ENCODE data around the gene SNX20. TPM values are rescaled to one million over a fixed set of nuclear protein-coding genes. Genes with fewer than 3 reads are reported as not detected.

SNX20 gene
- total and polyA plus RNA-seq, 2 of the 13 experiments (the other 11 are each of a cell fraction or from before 2014, with no cell fraction given) = not detected

DNA sequence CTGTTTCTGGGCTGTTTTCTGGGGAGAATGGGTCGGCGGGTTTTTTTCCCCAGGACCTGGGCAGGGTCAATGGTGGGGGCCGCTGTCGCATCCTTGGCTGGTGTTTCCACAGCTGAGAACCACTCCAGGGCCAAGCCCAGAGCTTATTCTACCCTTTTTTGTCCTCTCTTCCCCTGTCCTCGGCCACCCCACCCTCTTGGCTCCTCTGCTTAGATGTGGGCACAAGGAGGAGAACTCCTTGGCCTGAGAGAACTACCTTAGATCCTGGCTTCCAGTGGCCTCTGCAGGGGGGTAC, 16.3 kb upstream of the SNX20 start:
- no peak overlapping the region for H3K9ac ChIP-seq (ENCODE audit: insufficient read depth, low read depth, low read length)
- TF ChIP-seq HOMEZ (CRISPR knock-in tag; IDR thresholded peaks at IDR 0.05; ENCODE audit: low read depth) = no peak
- TF ChIP-seq SIN3A (IDR thresholded peaks at IDR 0.05; ENCODE audit: borderline replicate concordance, low read depth, low read length) = no peak
- TF ChIP-seq FOXO1 (CRISPR knock-in tag; IDR thresholded peaks at IDR 0.05) = no peak
- TF ChIP-seq ZNF382 (CRISPR knock-in tag; IDR thresholded peaks at IDR 0.05; ENCODE audit: borderline replicate concordance) = no peak
- TF ChIP-seq MYC (CRISPR knock-in tag; IDR thresholded peaks at IDR 0.05; ENCODE audit: borderline replicate concordance) = 0 out of 2 replicates have a peak, but pooled peaks have one; percentile 9
- TF ChIP-seq, protein P1, sequence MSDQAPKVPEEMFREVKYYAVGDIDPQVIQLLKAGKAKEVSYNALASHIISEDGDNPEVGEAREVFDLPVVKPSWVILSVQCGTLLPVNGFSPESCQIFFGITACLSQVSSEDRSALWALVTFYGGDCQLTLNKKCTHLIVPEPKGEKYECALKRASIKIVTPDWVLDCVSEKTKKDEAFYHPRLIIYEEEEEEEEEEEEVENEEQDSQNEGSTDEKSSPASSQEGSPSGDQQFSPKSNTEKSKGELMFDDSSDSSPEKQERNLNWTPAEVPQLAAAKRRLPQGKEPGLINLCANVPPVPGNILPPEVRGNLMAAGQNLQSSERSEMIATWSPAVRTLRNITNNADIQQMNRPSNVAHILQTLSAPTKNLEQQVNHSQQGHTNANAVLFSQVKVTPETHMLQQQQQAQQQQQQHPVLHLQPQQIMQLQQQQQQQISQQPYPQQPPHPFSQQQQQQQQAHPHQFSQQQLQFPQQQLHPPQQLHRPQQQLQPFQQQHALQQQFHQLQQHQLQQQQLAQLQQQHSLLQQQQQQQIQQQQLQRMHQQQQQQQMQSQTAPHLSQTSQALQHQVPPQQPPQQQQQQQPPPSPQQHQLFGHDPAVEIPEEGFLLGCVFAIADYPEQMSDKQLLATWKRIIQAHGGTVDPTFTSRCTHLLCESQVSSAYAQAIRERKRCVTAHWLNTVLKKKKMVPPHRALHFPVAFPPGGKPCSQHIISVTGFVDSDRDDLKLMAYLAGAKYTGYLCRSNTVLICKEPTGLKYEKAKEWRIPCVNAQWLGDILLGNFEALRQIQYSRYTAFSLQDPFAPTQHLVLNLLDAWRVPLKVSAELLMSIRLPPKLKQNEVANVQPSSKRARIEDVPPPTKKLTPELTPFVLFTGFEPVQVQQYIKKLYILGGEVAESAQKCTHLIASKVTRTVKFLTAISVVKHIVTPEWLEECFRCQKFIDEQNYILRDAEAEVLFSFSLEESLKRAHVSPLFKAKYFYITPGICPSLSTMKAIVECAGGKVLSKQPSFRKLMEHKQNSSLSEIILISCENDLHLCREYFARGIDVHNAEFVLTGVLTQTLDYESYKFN (CRISPR knock-in tag; conservative IDR thresholded peaks at IDR 0.05) = no peak
- TF ChIP-seq HOXD1 (CRISPR knock-in tag; IDR thresholded peaks at IDR 0.05) = no peak
- TF ChIP-seq, protein P2, sequence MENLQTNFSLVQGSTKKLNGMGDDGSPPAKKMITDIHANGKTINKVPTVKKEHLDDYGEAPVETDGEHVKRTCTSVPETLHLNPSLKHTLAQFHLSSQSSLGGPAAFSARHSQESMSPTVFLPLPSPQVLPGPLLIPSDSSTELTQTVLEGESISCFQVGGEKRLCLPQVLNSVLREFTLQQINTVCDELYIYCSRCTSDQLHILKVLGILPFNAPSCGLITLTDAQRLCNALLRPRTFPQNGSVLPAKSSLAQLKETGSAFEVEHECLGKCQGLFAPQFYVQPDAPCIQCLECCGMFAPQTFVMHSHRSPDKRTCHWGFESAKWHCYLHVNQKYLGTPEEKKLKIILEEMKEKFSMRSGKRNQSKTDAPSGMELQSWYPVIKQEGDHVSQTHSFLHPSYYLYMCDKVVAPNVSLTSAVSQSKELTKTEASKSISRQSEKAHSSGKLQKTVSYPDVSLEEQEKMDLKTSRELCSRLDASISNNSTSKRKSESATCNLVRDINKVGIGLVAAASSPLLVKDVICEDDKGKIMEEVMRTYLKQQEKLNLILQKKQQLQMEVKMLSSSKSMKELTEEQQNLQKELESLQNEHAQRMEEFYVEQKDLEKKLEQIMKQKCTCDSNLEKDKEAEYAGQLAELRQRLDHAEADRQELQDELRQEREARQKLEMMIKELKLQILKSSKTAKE (CRISPR knock-in tag; IDR thresholded peaks at IDR 0.05; ENCODE audit: borderline replicate concordance) = 0 out of 2 replicates have a peak, but pooled peaks have one; percentile 17
- no peak for TF ChIP-seq ZBTB20 (CRISPR knock-in tag; IDR thresholded peaks at IDR 0.05; ENCODE audit: borderline replicate concordance, low read depth)
- TF ChIP-seq ZBTB39 (CRISPR knock-in tag; IDR thresholded peaks at IDR 0.05) = no peak
- TF ChIP-seq, protein P3, sequence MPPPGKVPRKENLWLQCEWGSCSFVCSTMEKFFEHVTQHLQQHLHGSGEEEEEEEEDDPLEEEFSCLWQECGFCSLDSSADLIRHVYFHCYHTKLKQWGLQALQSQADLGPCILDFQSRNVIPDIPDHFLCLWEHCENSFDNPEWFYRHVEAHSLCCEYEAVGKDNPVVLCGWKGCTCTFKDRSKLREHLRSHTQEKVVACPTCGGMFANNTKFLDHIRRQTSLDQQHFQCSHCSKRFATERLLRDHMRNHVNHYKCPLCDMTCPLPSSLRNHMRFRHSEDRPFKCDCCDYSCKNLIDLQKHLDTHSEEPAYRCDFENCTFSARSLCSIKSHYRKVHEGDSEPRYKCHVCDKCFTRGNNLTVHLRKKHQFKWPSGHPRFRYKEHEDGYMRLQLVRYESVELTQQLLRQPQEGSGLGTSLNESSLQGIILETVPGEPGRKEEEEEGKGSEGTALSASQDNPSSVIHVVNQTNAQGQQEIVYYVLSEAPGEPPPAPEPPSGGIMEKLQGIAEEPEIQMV (CRISPR knock-in tag; IDR thresholded peaks at IDR 0.05; ENCODE audit: low read depth) = no peak
- TF ChIP-seq HDAC1 (CRISPR knock-in tag; IDR thresholded peaks at IDR 0.05) = no peak
- 0 out of 2 replicates have a peak, but pooled peaks have one; percentile 2 for TF ChIP-seq ZNF615 (CRISPR knock-in tag; IDR thresholded peaks at IDR 0.05; ENCODE audit: borderline replicate concordance)

More for the DNA sequence above, 16.3 kb upstream of the SNX20 start:
- ATAC-seq (no peak), FAIRE-seq (no peak), DNase-seq (ENCODE audit: low spot score) (no peak)
- intact Hi-C loops (cut with micrococcal nuclease; ENCODE audit: unreplicated experiment) (no loop called here), in situ Hi-C loops (cut with HindIII; ENCODE audit: extremely low pct_ligation_motif_present, low pct_unique_long_range_greater_than_20kb) (no loop called here)
- no peaks in the 10 kb centered on the region for H3K9me3 ChIP-seq (ENCODE audit: low read length)
- ChIA-PET POLR2A (interaction anchor here (1.1 to 1.6 kb wide), 3 partner anchors 22 to 44 kb away, joined by 4 to 6 read pairs (median 4); partner anchors contain the start of gene CYLD), CTCF (ENCODE audit: low intra/inter-chr PET ratio, low total read pairs) (no interaction called here)
- no peaks in the 10 kb centered on the region for H4K20me1 ChIP-seq (ENCODE audit: insufficient read depth, low read length)
- 98% methylated on average over 5 of the region's 5 CpGs for WGBS (ENCODE audit: low lambda C conversion rate)
- no peaks in the 10 kb centered on the region for H3K36me3 ChIP-seq (replicated peaks in 1 of 2; ENCODE audit: control insufficient read depth in 1 of 2, insufficient read depth in 2 of 2, low read length in 2 of 2)
- H2AFZ ChIP-seq (ENCODE audit: low read length) = no peak overlapping the region
- H3K27me3 ChIP-seq (ENCODE audit: control insufficient read depth in 1 of 2, insufficient read depth in 2 of 2, low read length in 2 of 2) = peaks cover 3 to 23% of the 10 kb centered on the region in 2 experiments; a peak in 4 of 5 replicates
- H3K4me2 ChIP-seq (ENCODE audit: low read depth, low read length) = peak overlapping the region; percentile 67
- H3K4me3 ChIP-seq (replicated peaks in 1 of 3; ENCODE audit: insufficient read depth in 1 of 3, low read depth in 2 of 3, low read length in 3 of 3) = peak overlapping the region in 1 of 3 experiments; percentile 37; a peak in 1 of 6 replicates
- no TSS peak for BruUV-seq (replicated peaks)
- H3K79me2 ChIP-seq (ENCODE audit: insufficient read depth, low read length) = no peaks in the 10 kb centered on the region
- H3K27ac ChIP-seq (ENCODE audit: extremely low read length, insufficient read depth, low read length) = no peak overlapping the region
- peaks cover 71% of the 10 kb centered on the region for H3K4me1 ChIP-seq (ENCODE audit: insufficient read depth, low read length)

All from HepG2 (cell line).